Type B pancreatic cell (in vitro differentiated cells): ENCODE measurements around the gene PAXX. TPM values are rescaled to one million over a fixed set of nuclear protein-coding genes. Genes with fewer than 3 reads are reported as not detected.

ENCODE experiments used
- DNase-seq: peaks from one replicate; pipeline ENCODE4 v3.0.0; 2021; ENCODE audit warnings: mixed read lengths; ENCODE audit not compliant: unreplicated experiment; ENCODE audit errors: extremely low spot score
- H3K27ac Mint-ChIP-seq: 2 replicates; pipeline ENCODE4 v1.8.0; 2021; ENCODE audit warnings: mild to moderate bottlenecking, mixed read lengths
- H3K27me3 Mint-ChIP-seq: 2 replicates; pipeline ENCODE4 v1.8.0; 2021; ENCODE audit warnings: mixed read lengths
- H3K36me3 Mint-ChIP-seq: 2 replicates; pipeline ENCODE4 v1.8.0; 2021; ENCODE audit warnings: mixed read lengths
- H3K4me1 Mint-ChIP-seq: one replicate; pipeline ENCODE4 v1.8.0; 2021; ENCODE audit warnings: mixed read lengths; ENCODE audit not compliant: unreplicated experiment
- H3K4me3 Mint-ChIP-seq: 2 replicates; pipeline ENCODE4 v1.8.0; 2021; ENCODE audit warnings: mild to moderate bottlenecking, mixed read lengths
- H3K9me3 Mint-ChIP-seq: 2 replicates; pipeline ENCODE4 v1.8.0; 2021; ENCODE audit warnings: mixed read lengths
- CTCF ChIP-seq: fragments of 200-600 bp; sonication (generic); conservative IDR thresholded peaks from 2 replicates; pipeline ENCODE4 v1.5.0; 2021; ENCODE audit warnings: antibody characterized with exemption, mild to moderate bottlenecking
- total RNA-seq: library from RNA; stranded (reverse); gene quantifications from 2 replicates; pipeline ENCODE4 v1.2.1, GENCODE V29; 2021; ENCODE audit warnings: low replicate concordance

Gene PAXX
- total RNA-seq, 1 donor from 2014 or later, result 63.4 TPM

- TF ChIP-seq CTCF, result no peak
- DNase-seq, result no peak
- H3K4me3 Mint-ChIP-seq, result no peak overlapping the region
- no peaks in the 10 kb centered on the region for H3K9me3 Mint-ChIP-seq
- no peaks in the 10 kb centered on the region for H3K4me1 Mint-ChIP-seq
- no peak overlapping the region for H3K27ac Mint-ChIP-seq
- no peaks in the 10 kb centered on the region for H3K27me3 Mint-ChIP-seq
- no peaks in the 10 kb centered on the region for H3K36me3 Mint-ChIP-seq
Measured at GRCh38 chr9:137023157-137023556, 30.9 kb downstream of the PAXX start.

GRCh38 chr9:137023583-137023991, 31.4 kb downstream of the PAXX start:
- Mint-ChIP-seq H3K9me3 (no peaks in the 10 kb centered on the region), H3K27me3 (no peaks in the 10 kb centered on the region)

GRCh38 chr9:137025517-137025966, 33.3 kb downstream of the PAXX start:
- H3K27me3 Mint-ChIP-seq, result no peaks in the 10 kb centered on the region
- peak overlapping the region; percentile 11 for H3K4me3 Mint-ChIP-seq
- H3K36me3 Mint-ChIP-seq, result no peaks in the 10 kb centered on the region
- H3K4me1 Mint-ChIP-seq, result no peaks in the 10 kb centered on the region
- H3K27ac Mint-ChIP-seq, result no peak overlapping the region
- no peak for DNase-seq
- TF ChIP-seq CTCF, result peak; percentile 25
- H3K9me3 Mint-ChIP-seq, result no peaks in the 10 kb centered on the region

More at GRCh38 chr9:137023583-137023991, 31.4 kb downstream of the PAXX start:
- Mint-ChIP-seq H3K4me1 (no peaks in the 10 kb centered on the region), H3K36me3 (no peaks in the 10 kb centered on the region), H3K4me3 (no peak overlapping the region), H3K27ac (no peak overlapping the region)
- DNase-seq, result no peak
- no peak for TF ChIP-seq CTCF

GRCh38 chr9:137026384-137026783, 34.2 kb downstream of the PAXX start:
- peak overlapping the region; percentile 36 for H3K4me3 Mint-ChIP-seq
- H3K9me3 Mint-ChIP-seq, result no peaks in the 10 kb centered on the region
- H3K36me3 Mint-ChIP-seq, result no peaks in the 10 kb centered on the region
- no peaks in the 10 kb centered on the region for H3K27me3 Mint-ChIP-seq
- TF ChIP-seq CTCF, result no peak
- no peaks in the 10 kb centered on the region for H3K4me1 Mint-ChIP-seq
- no peak overlapping the region for H3K27ac Mint-ChIP-seq
- DNase-seq, result no peak

- no peak for DNase-seq
- H3K27me3 Mint-ChIP-seq, result no peaks in the 10 kb centered on the region
- no peaks in the 10 kb centered on the region for H3K9me3 Mint-ChIP-seq
- no peak for TF ChIP-seq CTCF
- no peaks in the 10 kb centered on the region for H3K4me1 Mint-ChIP-seq
- no peaks in the 10 kb centered on the region for H3K36me3 Mint-ChIP-seq
- H3K4me3 Mint-ChIP-seq, result peak overlapping the region; percentile 88
- no peak overlapping the region for H3K27ac Mint-ChIP-seq
Measured at GRCh38 chr9:137026828-137027227, 34.6 kb downstream of the PAXX start.
